ENCODE data around the gene ARHGAP28.
"Not testable (repeated sequence)": the region's sequence is repeated elsewhere in the genome, so short reads cannot be mapped to it uniquely, and the experiment has no call there.

DNA sequence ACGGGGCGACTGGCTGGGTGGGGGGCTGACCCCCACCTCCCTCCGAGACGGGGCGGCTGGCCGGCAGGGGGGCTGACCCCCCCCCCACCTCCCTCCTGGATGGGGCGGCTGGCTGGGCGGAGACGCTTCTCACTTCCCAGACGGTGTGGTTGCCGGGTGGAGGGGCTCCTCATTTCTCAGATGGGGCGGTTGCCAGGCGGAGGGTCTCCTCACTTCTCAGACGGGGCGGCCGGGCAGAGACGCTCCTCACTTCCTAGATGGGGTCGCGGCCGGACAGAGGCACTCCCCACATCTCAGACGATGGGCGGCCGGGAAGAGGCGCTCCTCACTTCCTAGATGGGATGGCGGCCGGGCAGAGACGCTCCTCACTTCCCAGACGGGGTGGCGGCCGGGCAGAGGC is 98.0 kb downstream of the ARHGAP28 start:
- TF ChIP-seq, protein P1, sequence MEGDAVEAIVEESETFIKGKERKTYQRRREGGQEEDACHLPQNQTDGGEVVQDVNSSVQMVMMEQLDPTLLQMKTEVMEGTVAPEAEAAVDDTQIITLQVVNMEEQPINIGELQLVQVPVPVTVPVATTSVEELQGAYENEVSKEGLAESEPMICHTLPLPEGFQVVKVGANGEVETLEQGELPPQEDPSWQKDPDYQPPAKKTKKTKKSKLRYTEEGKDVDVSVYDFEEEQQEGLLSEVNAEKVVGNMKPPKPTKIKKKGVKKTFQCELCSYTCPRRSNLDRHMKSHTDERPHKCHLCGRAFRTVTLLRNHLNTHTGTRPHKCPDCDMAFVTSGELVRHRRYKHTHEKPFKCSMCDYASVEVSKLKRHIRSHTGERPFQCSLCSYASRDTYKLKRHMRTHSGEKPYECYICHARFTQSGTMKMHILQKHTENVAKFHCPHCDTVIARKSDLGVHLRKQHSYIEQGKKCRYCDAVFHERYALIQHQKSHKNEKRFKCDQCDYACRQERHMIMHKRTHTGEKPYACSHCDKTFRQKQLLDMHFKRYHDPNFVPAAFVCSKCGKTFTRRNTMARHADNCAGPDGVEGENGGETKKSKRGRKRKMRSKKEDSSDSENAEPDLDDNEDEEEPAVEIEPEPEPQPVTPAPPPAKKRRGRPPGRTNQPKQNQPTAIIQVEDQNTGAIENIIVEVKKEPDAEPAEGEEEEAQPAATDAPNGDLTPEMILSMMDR (IDR thresholded peaks at IDR 0.05), result not testable (repeated sequence)
- TF ChIP-seq POLR2A (IDR thresholded peaks at IDR 0.05), result not testable (repeated sequence)

All from body of pancreas (tissue), 4 donors.